GM19324 (cell line): ENCODE measurements around the gene GALNT15.

Experiments used
- ATAC-seq: cut with Tn5 transposase; IDR thresholded peaks from one replicate; pipeline ENCODE4 v1.9.1; 2021; ENCODE audit warnings: mild to moderate bottlenecking, moderate library complexity; ENCODE audit not compliant: unreplicated experiment, low FRiP score

GALNT15 gene

GRCh38 chr3:16277471-16277870, 103.0 kb downstream of the GALNT15 start:
- no peak for ATAC-seq

DNA sequence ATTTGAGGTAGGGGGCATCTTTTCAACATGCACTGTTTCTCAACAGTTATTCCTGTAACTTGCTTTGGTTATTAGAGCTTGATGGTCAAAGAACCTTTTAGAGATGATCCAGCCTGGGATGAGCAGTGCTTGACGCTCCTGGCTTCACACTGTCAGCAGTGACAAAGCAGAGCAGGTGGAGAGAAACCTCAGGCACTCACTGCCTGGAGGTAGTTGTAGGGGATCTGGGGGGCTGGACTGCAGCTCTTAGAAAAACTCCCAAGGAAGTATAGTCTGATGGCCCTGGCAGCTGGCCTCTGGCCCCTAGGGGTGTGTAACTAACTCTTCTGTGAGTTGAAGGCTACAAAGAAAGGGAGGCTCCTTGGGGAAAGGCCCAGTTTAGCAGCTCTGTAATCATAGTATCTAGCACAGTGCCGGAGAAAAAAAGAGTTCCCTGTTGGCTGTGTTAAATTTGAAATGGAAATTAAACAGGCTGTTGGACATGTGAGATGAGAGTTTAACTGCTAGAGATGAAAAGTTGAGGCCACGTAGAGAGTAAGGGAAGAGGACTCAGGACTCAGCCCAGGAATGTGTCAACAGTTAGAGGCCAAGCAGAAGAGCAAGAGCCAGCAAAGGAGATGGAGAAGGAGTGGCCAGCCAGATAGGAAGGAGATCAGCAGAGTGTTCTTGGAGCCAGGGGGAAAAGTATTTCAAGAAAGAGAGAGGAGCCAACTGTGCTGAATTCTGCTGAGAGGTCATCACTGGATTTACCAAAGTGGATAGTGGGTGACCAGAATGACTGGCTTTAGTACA, 104.7 kb downstream of the GALNT15 start:
- no peak for ATAC-seq

DNA sequence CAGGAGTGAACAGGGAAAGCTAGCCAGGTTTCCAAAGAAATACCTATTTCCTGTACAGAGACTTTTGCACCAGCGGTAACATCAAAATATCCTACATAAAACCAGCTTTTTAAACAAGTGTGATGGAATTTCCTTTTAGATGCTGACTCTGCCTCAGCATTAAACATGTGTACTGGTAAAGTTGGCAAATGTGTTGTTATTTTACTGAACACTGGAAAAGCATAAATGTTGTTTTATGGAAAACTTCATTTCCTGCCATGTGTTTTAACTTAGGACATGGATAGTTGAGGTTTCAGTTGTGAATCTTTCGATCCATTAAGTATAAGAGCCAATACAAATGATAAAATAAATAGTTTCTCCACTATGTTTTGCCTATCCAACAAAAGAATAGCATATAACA, 106.2 kb downstream of the GALNT15 start:
- no peak for ATAC-seq
